Right lung (tissue), 5 donors: ENCODE measurements around the gene ADM. TPM values are rescaled to one million over a fixed set of nuclear protein-coding genes. Genes with fewer than 3 reads are reported as not detected.
A peak's percentile ranks its signal among the peaks of the same experiment; 100 is the strongest.

ENCODE experiments used
- DNase-seq, 2 donors: peaks; one replicate each; pipeline ENCODE4 v3.0.0-alpha.2; 2013
- polyA plus RNA-seq, 5 donors: library from polyadenylated mRNA; unstranded; fragments of 120-200 nt; gene quantifications; one replicate each; pipeline versions ENCODE4 v1.2.1 to v1.2.3, GENCODE V29; 2013; ENCODE audit warnings: inconsistent platforms in 1 of 5, low replicate concordance in 1 of 5; ENCODE audit not compliant: insufficient read length in 5 of 5, insufficient read depth in 1 of 5

Gene ADM
- polyA plus RNA-seq, 5 donors, result 10.2 to 19.4 (median 12.3) TPM

GRCh38 chr11:10325277-10326011 lies 20.6 kb downstream of the ADM start:
- no peak for DNase-seq

GRCh38 chr11:10326012-10326964 lies 21.4 kb downstream of the ADM start:
- no peak for DNase-seq

DNA sequence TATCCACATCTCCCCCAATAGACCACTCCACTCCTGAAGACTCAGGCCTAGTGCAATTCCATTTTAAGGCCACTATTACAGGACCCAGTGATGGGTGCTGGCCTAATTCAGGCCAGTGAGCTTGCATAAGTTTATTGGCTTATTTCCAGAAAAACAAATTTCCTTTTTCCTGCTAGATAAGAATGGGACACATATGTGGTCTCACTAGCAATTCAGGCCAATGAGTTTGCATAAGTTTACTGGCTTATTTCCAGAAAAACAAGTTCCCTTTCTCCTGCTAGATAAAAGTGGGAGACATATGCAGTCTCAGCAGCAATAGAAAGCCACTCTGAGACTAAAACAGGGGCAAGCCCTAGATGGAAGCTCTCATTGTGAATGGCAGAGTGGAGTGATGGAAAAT lies 22.4 kb downstream of the ADM start:
- DNase-seq, result no peak

DNA sequence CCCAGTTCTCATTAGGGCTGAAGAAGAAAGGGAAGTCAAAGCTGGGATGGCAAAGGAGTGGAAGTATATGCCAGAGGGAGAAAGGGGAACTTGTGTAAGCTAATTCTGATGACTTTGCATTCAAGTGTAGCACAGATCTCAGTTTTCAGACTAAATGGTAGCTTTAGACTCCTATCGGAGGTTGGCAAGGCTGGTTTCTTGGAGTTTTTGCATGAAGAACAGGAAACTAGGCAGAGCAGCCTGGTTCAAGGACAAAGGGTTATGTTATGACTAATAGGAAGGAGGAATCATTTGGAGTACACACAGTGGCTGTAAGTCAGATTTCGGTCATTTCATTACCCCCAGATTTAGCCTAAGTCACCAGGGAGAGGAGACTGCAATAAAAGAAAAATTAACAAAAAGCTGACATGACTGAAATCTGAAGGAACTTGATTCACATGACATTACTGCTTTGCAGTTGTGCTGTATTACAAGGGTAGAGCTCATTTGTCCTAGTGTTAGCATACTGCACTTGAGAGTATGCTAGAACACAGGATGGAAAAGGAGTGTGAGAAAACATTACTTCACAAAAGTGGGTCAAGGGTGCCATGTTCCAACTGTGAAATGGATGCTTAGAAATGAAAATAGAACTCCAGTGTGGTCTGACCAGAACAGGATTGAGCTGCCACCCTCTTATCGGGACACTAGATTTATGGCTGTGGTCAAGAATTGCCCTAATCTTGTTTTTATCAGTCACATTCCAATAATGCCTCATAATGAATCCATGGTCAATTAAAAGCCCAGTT lies 23.6 kb downstream of the ADM start:
- no peak for DNase-seq

GRCh38 chr11:10329356-10329755 lies 24.5 kb downstream of the ADM start:
- DNase-seq, result no peak

DNA sequence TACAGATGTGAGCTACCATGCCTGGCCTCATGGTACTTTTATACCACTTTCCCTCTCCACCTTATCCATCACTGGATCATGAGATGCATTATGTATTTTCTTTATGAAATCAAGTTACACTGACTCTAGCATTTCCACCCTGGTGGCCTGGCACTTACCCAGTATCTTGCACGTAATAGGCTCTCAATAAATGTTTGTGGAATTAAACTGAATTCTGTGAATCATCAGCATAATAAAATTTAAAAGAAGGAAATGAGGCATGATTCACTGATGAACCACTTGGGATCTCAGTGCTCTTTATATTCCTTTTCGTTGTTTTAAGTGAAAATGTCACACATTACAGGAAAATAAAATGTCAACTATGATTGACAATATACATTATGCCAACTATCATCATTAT lies 25.1 kb downstream of the ADM start:
- DNase-seq, result no peak

DNA sequence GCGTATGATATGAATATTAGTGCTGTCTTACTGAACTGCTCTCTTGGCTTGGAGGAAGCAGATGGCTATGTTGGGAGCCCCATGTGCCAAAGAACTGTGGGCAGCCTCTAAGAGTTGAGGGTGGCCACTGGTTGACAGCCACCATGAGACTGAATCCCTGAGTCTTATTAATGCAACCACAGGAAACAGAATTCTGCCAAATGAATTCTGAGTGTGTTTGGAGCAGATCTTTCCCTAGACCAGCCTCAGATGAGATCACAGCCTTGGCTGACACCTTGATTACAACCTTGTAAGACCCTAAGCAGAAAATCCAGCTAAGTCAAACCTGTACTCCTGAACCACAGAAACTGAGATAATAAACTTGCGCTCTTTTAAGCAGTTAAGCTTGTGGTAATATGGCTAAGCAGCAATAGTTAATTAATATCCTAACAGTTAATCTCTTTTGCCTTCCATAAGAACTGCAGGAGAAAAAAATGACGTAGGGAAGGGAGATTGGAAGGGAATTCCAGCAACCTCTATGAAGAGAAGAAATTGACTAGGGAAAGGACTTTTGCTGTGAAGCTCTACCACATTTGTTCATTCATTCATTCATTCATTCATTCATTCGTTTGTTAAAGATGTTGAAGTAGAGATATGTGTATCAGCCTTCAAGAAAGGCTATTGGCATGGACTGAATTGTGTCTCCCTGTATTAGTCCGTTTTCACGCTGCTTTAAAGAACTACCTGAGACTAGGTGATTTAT lies 26.8 kb downstream of the ADM start:
- no peak for DNase-seq

- DNase-seq, result no peak
Measured at GRCh38 chr11:10333490-10333889, 28.6 kb downstream of the ADM start.

- no peak for DNase-seq
Measured at GRCh38 chr11:10338287-10338686, 33.4 kb downstream of the ADM start.

DNA sequence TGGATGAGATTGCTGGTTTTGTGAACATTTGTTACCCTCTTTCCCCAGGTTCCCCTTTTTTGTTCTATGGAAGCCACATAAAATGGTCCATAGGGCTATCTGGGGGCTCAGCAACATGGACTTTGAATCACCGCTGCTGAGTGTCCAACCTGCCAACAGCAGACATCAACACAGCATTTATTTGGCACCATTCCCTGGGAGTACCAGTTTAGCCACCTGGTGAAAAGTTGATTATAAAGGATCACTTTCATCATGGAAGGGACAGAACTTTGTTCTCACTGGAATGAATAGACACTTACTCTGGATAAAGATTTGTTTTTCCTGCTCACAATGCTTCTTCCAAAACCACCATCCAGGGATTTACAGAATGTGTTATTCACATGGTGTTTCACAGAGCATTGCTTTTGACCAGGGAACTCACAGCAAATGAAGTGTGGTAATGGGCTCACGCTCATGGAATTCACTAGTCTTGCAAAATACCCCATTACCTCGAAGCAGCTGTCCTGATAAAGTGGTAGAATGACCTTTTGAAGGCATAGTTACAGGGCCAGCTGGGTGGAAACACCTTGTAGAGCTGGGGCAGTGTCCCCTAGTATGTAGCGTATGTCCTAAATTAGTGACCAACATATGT lies 43.9 kb downstream of the ADM start:
- DNase-seq, result no peak

DNA sequence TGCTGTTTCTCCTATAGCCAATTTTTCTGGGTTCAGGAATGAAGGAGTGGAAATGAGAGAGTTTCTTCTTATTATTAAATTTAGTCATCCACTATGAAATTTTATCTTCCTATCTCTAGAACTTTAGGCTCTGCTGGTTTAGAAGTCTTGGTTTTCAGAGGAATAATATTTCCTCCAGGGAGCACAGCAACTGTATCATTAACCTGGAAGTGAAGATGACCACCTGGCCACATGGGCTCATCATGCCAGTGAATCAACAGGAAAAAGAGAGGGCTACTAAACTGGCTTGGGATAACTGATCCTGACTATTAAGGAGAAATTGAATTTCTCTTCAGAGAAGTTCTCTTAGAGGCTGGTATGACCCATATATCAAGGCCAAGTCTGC lies 44.4 kb downstream of the ADM start:
- DNase-seq, result no peak

- no peak for DNase-seq
Measured at GRCh38 chr11:10349806-10350205, 44.9 kb downstream of the ADM start.

GRCh38 chr11:10350334-10350733 lies 45.5 kb downstream of the ADM start:
- DNase-seq, result no peak

GRCh38 chr11:10351435-10351764 lies 46.5 kb downstream of the ADM start:
- no peak for DNase-seq

GRCh38 chr11:10351765-10352641 lies 47.1 kb downstream of the ADM start:
- DNase-seq, result peak; percentile 66 to 75

- DNase-seq, result no peak
Measured at GRCh38 chr11:10352921-10353550, 48.2 kb downstream of the ADM start.

- DNase-seq, result no peak
Measured at GRCh38 chr11:10354389-10354788, 49.5 kb downstream of the ADM start.

DNA sequence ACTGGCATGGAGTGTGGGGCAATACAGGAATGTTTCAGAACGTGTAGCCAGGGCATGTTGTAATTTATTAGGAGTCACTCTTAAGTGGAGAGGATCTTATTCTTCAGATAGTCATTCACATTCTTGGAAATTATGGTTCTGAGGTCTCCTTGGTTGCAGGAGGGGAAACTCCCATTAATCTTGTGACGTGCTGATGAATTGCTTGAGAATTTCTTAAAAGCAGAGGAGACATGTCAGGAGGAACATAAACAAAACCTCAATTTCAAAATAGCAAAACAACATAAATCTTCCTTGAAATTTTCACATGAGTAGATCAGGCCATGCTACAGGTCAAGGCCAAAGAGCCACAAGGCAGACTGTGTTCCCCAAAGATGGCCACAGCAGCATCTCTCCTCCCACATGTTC lies 50.4 kb downstream of the ADM start:
- DNase-seq, result no peak

DNA sequence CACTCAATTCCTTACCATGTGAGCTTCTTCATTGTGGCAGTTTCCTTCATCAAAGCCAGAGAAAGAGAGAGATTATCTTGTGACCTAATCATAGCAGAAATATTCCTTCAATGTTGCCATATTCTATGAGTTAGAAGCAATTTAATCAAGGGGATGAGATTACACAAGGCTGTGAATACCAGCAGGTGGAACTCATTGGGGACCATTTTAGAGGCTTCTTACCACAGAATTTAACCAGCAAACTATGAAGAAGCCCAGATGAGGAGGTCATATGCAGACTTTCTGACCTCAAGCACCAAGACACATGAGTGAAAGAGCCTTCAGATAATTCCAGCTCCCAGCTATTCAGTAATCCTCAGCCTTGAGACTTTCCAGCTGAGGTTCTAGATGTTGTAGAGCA lies 51.3 kb downstream of the ADM start:
- DNase-seq, result no peak
